Fibroblast of mammary gland (primary cell): ENCODE measurements around the gene CTSS.

Experiments
- DNase-seq: peaks from one replicate; pipeline ENCODE4 v3.0.0-alpha.2; 2010; ENCODE audit warnings: low read depth
- H3K4me3 ChIP-seq: 2 replicates; pipeline ENCODE4 v1.5.1; 2011; ENCODE audit warnings: low read depth, mild to moderate bottlenecking, low read length, moderate library complexity; ENCODE audit not compliant: control insufficient read depth
- TF ChIP-seq, protein P1 (sequence below): conservative IDR thresholded peaks from 2 replicates; pipeline ENCODE4 v1.5.1; 2011; ENCODE audit warnings: low read depth, low read length, inconsistent platforms; ENCODE audit not compliant: control insufficient read depth, insufficient read depth

The CTSS gene

GRCh38 chr1:150761801-150762200 lies 3.8 kb downstream of the CTSS start:
- H3K4me3 ChIP-seq, result no peak overlapping the region
- no peak for DNase-seq
- TF ChIP-seq, protein P1, sequence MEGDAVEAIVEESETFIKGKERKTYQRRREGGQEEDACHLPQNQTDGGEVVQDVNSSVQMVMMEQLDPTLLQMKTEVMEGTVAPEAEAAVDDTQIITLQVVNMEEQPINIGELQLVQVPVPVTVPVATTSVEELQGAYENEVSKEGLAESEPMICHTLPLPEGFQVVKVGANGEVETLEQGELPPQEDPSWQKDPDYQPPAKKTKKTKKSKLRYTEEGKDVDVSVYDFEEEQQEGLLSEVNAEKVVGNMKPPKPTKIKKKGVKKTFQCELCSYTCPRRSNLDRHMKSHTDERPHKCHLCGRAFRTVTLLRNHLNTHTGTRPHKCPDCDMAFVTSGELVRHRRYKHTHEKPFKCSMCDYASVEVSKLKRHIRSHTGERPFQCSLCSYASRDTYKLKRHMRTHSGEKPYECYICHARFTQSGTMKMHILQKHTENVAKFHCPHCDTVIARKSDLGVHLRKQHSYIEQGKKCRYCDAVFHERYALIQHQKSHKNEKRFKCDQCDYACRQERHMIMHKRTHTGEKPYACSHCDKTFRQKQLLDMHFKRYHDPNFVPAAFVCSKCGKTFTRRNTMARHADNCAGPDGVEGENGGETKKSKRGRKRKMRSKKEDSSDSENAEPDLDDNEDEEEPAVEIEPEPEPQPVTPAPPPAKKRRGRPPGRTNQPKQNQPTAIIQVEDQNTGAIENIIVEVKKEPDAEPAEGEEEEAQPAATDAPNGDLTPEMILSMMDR, result no peak

DNA sequence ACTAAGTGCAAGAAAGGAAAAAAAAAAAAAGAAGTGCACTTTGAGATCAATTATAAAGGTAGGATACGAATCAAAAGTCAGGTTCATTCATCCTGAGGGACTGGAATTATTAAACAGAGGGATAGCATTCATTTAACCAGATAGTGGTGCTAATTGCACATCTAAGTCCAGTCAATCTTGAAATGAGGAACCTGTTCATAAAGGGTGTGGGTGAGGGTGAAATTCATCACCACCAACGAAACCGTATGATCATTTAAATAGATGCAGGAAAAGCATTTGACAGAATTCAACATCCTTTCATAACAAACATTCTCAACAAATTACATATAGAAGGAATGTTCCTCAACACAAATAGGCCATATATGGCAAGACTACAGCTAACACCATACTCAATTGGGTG lies 5.6 kb downstream of the CTSS start:
- TF ChIP-seq, protein P1, result no peak
- no peak for DNase-seq
- no peak overlapping the region for H3K4me3 ChIP-seq

DNA sequence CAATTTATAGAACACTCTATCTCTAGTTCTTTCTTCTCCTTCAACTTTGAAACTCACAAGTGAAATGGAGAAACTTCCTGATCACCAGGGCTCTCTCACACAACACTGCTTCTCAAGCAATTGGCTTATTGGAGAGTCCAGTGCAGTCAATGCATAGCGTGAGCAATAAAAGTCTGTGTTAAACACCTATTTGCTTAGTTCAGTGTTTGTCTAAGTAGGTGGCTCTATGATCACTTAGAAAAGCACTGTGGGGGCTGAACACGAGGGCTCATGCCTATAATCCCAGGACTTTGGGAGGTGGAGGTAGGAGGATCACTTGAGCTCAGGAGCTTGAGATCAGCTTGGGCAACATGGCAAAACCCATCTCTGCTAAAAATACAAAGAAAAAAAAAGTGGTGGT lies 12.2 kb downstream of the CTSS start:
- no peak overlapping the region for H3K4me3 ChIP-seq
- TF ChIP-seq, protein P1, result no peak
- DNase-seq, result no peak

GRCh38 chr1:150751443-150751842 lies 14.1 kb downstream of the CTSS start:
- TF ChIP-seq, protein P1, result no peak
- no peak overlapping the region for H3K4me3 ChIP-seq
- DNase-seq, result no peak

DNA sequence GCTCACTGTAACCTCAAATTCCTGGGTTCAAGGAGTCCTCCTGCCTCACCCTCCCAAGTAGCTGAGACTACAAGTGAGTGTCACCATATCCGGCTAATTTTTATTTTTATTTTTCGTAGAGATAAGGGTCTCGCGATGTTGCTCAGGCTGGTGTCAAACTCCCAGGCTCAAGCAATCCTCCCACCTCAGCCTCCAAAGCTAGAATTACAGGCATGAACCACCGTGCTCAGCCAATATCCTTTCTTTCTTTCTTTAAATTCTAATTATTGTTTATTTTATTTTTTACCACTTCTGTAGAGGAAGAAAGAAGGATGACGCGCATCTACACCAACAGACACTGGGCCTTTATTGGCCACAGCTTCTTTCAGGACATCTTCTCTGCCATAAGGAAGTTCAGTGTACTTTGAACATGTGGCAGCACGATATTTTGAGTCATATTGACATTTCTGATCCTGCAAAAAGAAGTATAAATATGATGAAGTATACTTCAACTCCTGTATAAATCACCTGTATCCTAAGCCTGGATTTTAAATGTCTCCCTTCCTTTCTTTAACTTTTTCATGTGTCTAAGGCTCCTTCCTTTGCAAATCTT lies 15.8 kb downstream of the CTSS start:
- no peak for DNase-seq
- TF ChIP-seq, protein P1, result no peak

DNA sequence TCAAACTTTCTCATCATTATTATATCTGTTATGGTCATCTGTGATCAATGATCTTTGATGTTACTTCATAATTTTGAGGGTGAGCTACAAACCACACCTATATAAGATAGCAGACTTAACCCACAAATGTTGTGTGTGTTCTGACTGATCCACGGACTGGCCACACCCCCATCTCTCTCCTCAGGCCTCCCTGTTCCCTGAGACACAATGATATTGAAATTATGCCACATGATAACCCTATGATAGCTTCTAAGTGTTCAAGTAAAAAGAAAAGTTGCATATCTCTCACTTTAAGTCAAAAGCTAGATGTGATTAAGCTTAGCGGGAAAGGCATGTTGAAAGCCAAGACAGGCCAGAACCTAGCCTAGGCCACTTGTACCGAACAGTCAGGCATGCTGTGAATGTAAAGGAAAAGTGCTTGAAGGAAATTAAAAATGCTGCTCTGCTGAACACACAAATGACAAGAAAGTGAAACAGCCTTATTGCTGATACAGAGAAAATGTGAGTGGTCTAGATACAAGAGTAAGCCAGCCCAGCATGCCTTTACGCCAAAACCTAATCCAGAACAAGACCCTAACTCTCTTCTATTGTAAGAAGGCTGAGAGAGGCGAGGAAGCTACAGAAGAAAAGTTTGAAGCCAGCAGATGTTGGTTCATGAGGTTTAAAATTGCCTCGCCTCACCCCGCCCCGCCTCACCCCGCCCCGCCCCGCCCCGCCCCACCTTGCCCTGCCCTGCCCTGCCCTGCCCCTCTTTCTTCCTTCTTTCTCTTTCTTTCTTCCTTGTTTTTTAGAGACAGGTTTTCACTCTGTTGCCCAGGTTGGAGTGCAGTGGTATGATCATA lies 16.5 kb downstream of the CTSS start:
- TF ChIP-seq, protein P1, result no peak
- DNase-seq, result no peak
- no peak overlapping the region for H3K4me3 ChIP-seq

More for the DNA sequence above, 15.8 kb downstream of the CTSS start:
- no peak overlapping the region for H3K4me3 ChIP-seq
